Esophagus mucosa (tissue), 1 donor: ENCODE results near the gene ATF7. TPM values are rescaled to one million over a fixed set of nuclear protein-coding genes. Genes with fewer than 3 reads are reported as not detected.

Experiments used
- total RNA-seq: library from RNA; stranded (reverse); gene quantifications from one replicate; pipeline ENCODE4 v1.2.4, GENCODE V29; 2023
- donor health status: DM: yes; HTN: yes; CAD: no.

ATF7 gene
- total RNA-seq, 1 donor from 2014 or later: 29.7 TPM

Other genes with a start within 250 kb of the ATF7 start
- 71.0 TPM for gene SP1, start 246.2 kb downstream of the ATF7 start, total RNA-seq
- not detected for gene AMHR2, start 202.5 kb downstream of the ATF7 start, total RNA-seq
- 92.0 TPM for gene PRR13, start 184.6 kb downstream of the ATF7 start, total RNA-seq
- gene PCBP2, start 174.3 kb downstream of the ATF7 start, total RNA-seq: 493 TPM
- gene MAP3K12, start 126.9 kb downstream of the ATF7 start, total RNA-seq: 2.0 TPM
- 19.3 TPM for gene TARBP2, start 125.1 kb downstream of the ATF7 start, total RNA-seq
- gene NPFF, start 118.9 kb downstream of the ATF7 start, total RNA-seq: not detected
- gene ATP5MC2, start 49.7 kb upstream of the ATF7 start, total RNA-seq: 246 TPM
- 34.6 TPM for gene CALCOCO1, start 101.1 kb upstream of the ATF7 start, total RNA-seq
- gene CISTR, start 125.6 kb upstream of the ATF7 start, total RNA-seq: not detected